IMR-90 (cell line): ENCODE data around the gene GTPBP4. TPM values are rescaled to one million over a fixed set of nuclear protein-coding genes. Genes with fewer than 3 reads are reported as not detected.

Experiments used
- ATAC-seq: fragments of 200-7000 bp; cut with Tn5 transposase; 2 replicates; pipeline ENCODE4 v1.9.1; 2020; ENCODE audit warnings: low read depth, mild to moderate bottlenecking, moderate library complexity
- BruUV-seq: library from RNA; stranded (reverse); fragments of 400-500 nt; replicated peaks from 2 replicates; lab custom pipeline; 2021; lab: Mats Ljungman, UMichigan
- CTCF ChIA-PET: fragments of 300-600 bp; formaldehyde crosslinking; extraction: SDS; loops from one replicate; lab custom pipeline; 2021; ENCODE audit warnings: antibody characterized with exemption; lab: Yijun Ruan, JAX
- POLR2A ChIA-PET: fragments of 300-600 bp; sonication (Branson Sonifier 250); formaldehyde crosslinking; loops from one replicate; lab custom pipeline; 2022; ENCODE audit warnings: antibody characterized with exemption; ENCODE audit not compliant: unreplicated experiment; lab: Charles Lee
- DNase-seq: peaks from one replicate; pipeline ENCODE4 v3.0.0; 2013
- H2AFZ ChIP-seq: replicated peaks from 2 replicates; pipeline ENCODE3; 2013; ENCODE audit warnings: low read length, mild to moderate bottlenecking; ENCODE audit not compliant: poor library complexity
- H2AK5ac ChIP-seq: 2 replicates; pipeline ENCODE4 v1.6.1; 2013; ENCODE audit warnings: low read depth, low read length, inconsistent platforms
- H2AK9ac ChIP-seq: replicated peaks from 2 replicates; pipeline ENCODE3; 2013; ENCODE audit warnings: mild to moderate bottlenecking, low read depth, low read length, moderate library complexity; ENCODE audit not compliant: poor library complexity
- H2BK120ac ChIP-seq: 2 replicates; pipeline ENCODE4 v1.6.1; 2013; ENCODE audit warnings: low read depth, low read length, inconsistent platforms
- H2BK15ac ChIP-seq: 3 replicates; pipeline ENCODE4 v1.6.1; 2013; ENCODE audit warnings: low read depth, low read length, inconsistent platforms
- H2BK20ac ChIP-seq: 2 replicates; pipeline ENCODE4 v1.6.1; 2013; ENCODE audit warnings: low read depth, mild to moderate bottlenecking, inconsistent platforms, low read length, moderate library complexity
- H2BK5ac ChIP-seq: 2 replicates; pipeline ENCODE4 v1.6.1; 2013; ENCODE audit warnings: mild to moderate bottlenecking, low read depth, low read length, inconsistent platforms; ENCODE audit not compliant: poor library complexity, severe bottlenecking
- H3K14ac ChIP-seq: replicated peaks from 2 replicates; pipeline ENCODE4 v1.6.1; 2013; ENCODE audit warnings: low read depth, low read length, inconsistent platforms
- H3K18ac ChIP-seq: 2 replicates; pipeline ENCODE4 v1.6.1; 2013; ENCODE audit warnings: low read depth, low read length, control low read depth
- H3K23ac ChIP-seq: 2 replicates; pipeline ENCODE4 v1.6.1; 2013; ENCODE audit warnings: low read depth, low read length, inconsistent platforms
- H3K27ac ChIP-seq: 2 replicates; pipeline ENCODE4 v1.5.1; 2013; ENCODE audit warnings: mild to moderate bottlenecking, control low read depth, low read length; ENCODE audit not compliant: insufficient read depth
- H3K27me3 ChIP-seq: 2 replicates; pipeline ENCODE4 v1.6.1; 2013; ENCODE audit warnings: low read length; ENCODE audit not compliant: control insufficient read depth, insufficient read depth
- H3K36me3 ChIP-seq: 2 replicates; pipeline ENCODE4 v1.6.1; 2013; ENCODE audit warnings: low read length, mixed read lengths; ENCODE audit not compliant: control insufficient read depth, insufficient read depth
- H3K4ac ChIP-seq: 2 replicates; pipeline ENCODE4 v1.6.1; 2013; ENCODE audit warnings: low read depth, low read length, inconsistent platforms
- H3K4me1 ChIP-seq: 2 replicates; pipeline ENCODE4 v1.6.1; 2013; ENCODE audit warnings: low read length, mixed read lengths; ENCODE audit not compliant: control insufficient read depth, insufficient read depth
- H3K4me2 ChIP-seq: 2 replicates; pipeline ENCODE4 v1.6.1; 2013; ENCODE audit warnings: low read depth, mild to moderate bottlenecking, control low read depth, low read length, moderate library complexity
- H3K4me3 ChIP-seq: 2 replicates; pipeline ENCODE4 v1.5.1; 2013; ENCODE audit warnings: low read depth, mild to moderate bottlenecking, control low read depth, low read length, moderate library complexity; ENCODE audit not compliant: insufficient read depth
- H3K56ac ChIP-seq: 2 replicates; pipeline ENCODE4 v1.6.1; 2013; ENCODE audit warnings: low read length, inconsistent platforms; ENCODE audit not compliant: insufficient read depth; ENCODE audit errors: extremely low read depth
- H3K79me1 ChIP-seq, 2 experiments: 2 replicates each; pipeline ENCODE4 v1.6.1; 2013; ENCODE audit warnings: low read length in 2 of 2, inconsistent platforms in 1 of 2, low read depth in 1 of 2
- H3K9ac ChIP-seq: 2 replicates; pipeline ENCODE4 v1.6.1; 2013; ENCODE audit warnings: low read depth, low read length, control low read depth
- H3K9me1 ChIP-seq: 2 replicates; pipeline ENCODE4 v1.6.1; 2013; ENCODE audit warnings: low read length, inconsistent platforms; ENCODE audit not compliant: insufficient read depth
- H3K9me3 ChIP-seq: 2 replicates; pipeline ENCODE4 v1.6.1; 2013; ENCODE audit warnings: low read length; ENCODE audit not compliant: control insufficient read depth, insufficient read depth
- H4K20me1 ChIP-seq: 2 replicates; pipeline ENCODE4 v1.6.1; 2013; ENCODE audit warnings: low read length, inconsistent platforms; ENCODE audit not compliant: insufficient read depth
- H4K5ac ChIP-seq: 2 replicates; pipeline ENCODE4 v1.6.1; 2013; ENCODE audit warnings: mild to moderate bottlenecking, low read depth, low read length, control low read depth
- H4K8ac ChIP-seq, 2 experiments: 2 replicates each; pipeline ENCODE4 v1.6.1; 2013; ENCODE audit warnings: low read depth in 2 of 2, low read length in 2 of 2, control low read depth in 1 of 2, inconsistent platforms in 1 of 2
- H4K91ac ChIP-seq: 2 replicates; pipeline ENCODE4 v1.6.1; 2013; ENCODE audit warnings: low read depth, low read length, inconsistent platforms; ENCODE audit not compliant: insufficient read depth
- CHD1 ChIP-seq: IDR thresholded peaks from 2 replicates; pipeline ENCODE4 v1.6.1; 2012; ENCODE audit warnings: low read depth, low read length, improper control_type of control experiment
- WGBS, 2 experiments: methylation state at CpG; one replicate each; pipeline versions ENCODE4 v1.1.5 to v1.1.7; 2013; ENCODE audit warnings: missing lambda C conversion rate in 2 of 2; ENCODE audit not compliant: insufficient read length in 1 of 2; ENCODE audit errors: extremely low coverage in 2 of 2; 5-methylcytosine and 5-hydroxymethylcytosine counted together
- dilution Hi-C: fragments of 300-500 bp; cut with HindIII; formaldehyde crosslinking; loops from one replicate; pipeline ENCODE4 v1.14.3; 2018; ENCODE audit warnings: low sequenced_read_pairs; ENCODE audit not compliant: unreplicated experiment
- in situ Hi-C: fragments of 300-500 bp; cut with MboI; formaldehyde crosslinking; loops from 3 replicates; pipeline ENCODE4 v1.14.3; 2019; ENCODE audit warnings: low sequenced_read_pairs, inconsistent platforms, mixed read lengths
- intact Hi-C: fragments of 100-400 bp; cut with micrococcal nuclease; formaldehyde crosslinking; loops from 2 replicates; pipeline ENCODE4 v1.10.0; 2022
- polyA plus RNA-seq, 3 experiments: library from polyadenylated mRNA; depleted of rRNA; stranded (reverse); fragments of >200 nt; gene quantifications; 2 replicates each; pipeline ENCODE4 v1.2.3, GENCODE V29; 2012; ENCODE audit warnings: low replicate concordance in 1 of 3
- total RNA-seq: library from RNA; depleted of rRNA; stranded (reverse); fragments of >200 nt; gene quantifications from 2 replicates; pipeline ENCODE4 v1.2.3, GENCODE V29; 2012
- TF ChIP-seq, protein P1 (sequence below): conservative IDR thresholded peaks from 2 replicates; pipeline ENCODE4 v1.5.1; 2012; ENCODE audit warnings: mild to moderate bottlenecking, low read depth, low read length, improper control_type of control experiment
- TF ChIP-seq, protein P2 (sequence below): fragments of 150-350 bp; IDR thresholded peaks from 2 replicates; pipeline ENCODE4 v1.6.1; 2017; ENCODE audit warnings: mild to moderate bottlenecking, antibody characterized with exemption, low read length, low read depth

GTPBP4 gene
- total and polyA plus RNA-seq, 2 of the 4 experiments (the other 2 are of a cell fraction), result 46.2 to 48.6 TPM

- H2BK15ac ChIP-seq, result no peak overlapping the region
- H3K23ac ChIP-seq, result no peak overlapping the region
- H4K20me1 ChIP-seq, result no peaks in the 10 kb centered on the region; the same call in 1 of the 2 replicates
- H3K4me2 ChIP-seq, result no peak overlapping the region
- H3K27ac ChIP-seq, result no peak overlapping the region
- H3K9me1 ChIP-seq, result peaks cover 7% of the 10 kb centered on the region
- no peak overlapping the region for H3K4me3 ChIP-seq
- H4K91ac ChIP-seq, result no peak overlapping the region
- in situ Hi-C loops (no loop called here), intact Hi-C loops (no loop called here), dilution Hi-C loops (no loop called here)
- H2AK9ac ChIP-seq, result no peak overlapping the region
- no peak overlapping the region for H3K9ac ChIP-seq
- no peak overlapping the region for H2BK5ac ChIP-seq
- no peaks in the 10 kb centered on the region for H3K27me3 ChIP-seq
- H3K4me1 ChIP-seq, result peaks cover under 1% of the 10 kb centered on the region; the same call in 1 of the 2 replicates
- peaks cover 14 to 25% of the 10 kb centered on the region in 2 experiments for H3K79me1 ChIP-seq
- H3K56ac ChIP-seq, result no peak overlapping the region
- BruUV-seq, result no TSS peak
- no peak overlapping the region for H3K18ac ChIP-seq
- TF ChIP-seq, protein P1, sequence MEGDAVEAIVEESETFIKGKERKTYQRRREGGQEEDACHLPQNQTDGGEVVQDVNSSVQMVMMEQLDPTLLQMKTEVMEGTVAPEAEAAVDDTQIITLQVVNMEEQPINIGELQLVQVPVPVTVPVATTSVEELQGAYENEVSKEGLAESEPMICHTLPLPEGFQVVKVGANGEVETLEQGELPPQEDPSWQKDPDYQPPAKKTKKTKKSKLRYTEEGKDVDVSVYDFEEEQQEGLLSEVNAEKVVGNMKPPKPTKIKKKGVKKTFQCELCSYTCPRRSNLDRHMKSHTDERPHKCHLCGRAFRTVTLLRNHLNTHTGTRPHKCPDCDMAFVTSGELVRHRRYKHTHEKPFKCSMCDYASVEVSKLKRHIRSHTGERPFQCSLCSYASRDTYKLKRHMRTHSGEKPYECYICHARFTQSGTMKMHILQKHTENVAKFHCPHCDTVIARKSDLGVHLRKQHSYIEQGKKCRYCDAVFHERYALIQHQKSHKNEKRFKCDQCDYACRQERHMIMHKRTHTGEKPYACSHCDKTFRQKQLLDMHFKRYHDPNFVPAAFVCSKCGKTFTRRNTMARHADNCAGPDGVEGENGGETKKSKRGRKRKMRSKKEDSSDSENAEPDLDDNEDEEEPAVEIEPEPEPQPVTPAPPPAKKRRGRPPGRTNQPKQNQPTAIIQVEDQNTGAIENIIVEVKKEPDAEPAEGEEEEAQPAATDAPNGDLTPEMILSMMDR, result no peak
- TF ChIP-seq, protein P2, sequence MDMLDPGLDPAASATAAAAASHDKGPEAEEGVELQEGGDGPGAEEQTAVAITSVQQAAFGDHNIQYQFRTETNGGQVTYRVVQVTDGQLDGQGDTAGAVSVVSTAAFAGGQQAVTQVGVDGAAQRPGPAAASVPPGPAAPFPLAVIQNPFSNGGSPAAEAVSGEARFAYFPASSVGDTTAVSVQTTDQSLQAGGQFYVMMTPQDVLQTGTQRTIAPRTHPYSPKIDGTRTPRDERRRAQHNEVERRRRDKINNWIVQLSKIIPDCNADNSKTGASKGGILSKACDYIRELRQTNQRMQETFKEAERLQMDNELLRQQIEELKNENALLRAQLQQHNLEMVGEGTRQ, result no peak
- no peak for TF ChIP-seq CHD1
- no peak overlapping the region for H3K4ac ChIP-seq
- ATAC-seq (no peak), DNase-seq (no peak)
- no peak overlapping the region for H4K5ac ChIP-seq
- H2AK5ac ChIP-seq, result no peak overlapping the region
- H3K14ac ChIP-seq, result no peak overlapping the region
- H2AFZ ChIP-seq, result no peak overlapping the region
- ChIA-PET CTCF (no interaction called here), POLR2A (no interaction called here)
- 94% methylated on average over 3 of the region's 5 CpGs; no CpG with 5 or more reads in 1 of the 2 experiments for WGBS, 2 experiments
- peaks cover 2% of the 10 kb centered on the region for H3K36me3 ChIP-seq
- H2BK120ac ChIP-seq, result no peak overlapping the region
- peaks cover 23% of the 10 kb centered on the region for H3K9me3 ChIP-seq
- no peak overlapping the region for H4K8ac ChIP-seq
- H2BK20ac ChIP-seq, result no peak overlapping the region
Observed at GRCh38 chr10:980468-981093, 7.7 kb upstream of the GTPBP4 start.
